Smooth muscle cell (in vitro differentiated cells): ENCODE data around the gene MARK3. TPM values are rescaled to one million over a fixed set of nuclear protein-coding genes. Genes with fewer than 3 reads are reported as not detected.

ENCODE experiments used
- DNase-seq: peaks from one replicate; lab custom pipeline; 2025; ENCODE audit not compliant: unreplicated experiment; lab: John Stamatoyannopoulos, UW
- H2AFZ ChIP-seq: fragments of 200-600 bp; sonication (generic); 2 replicates; pipeline ENCODE4 v1.6.0; 2016; ENCODE audit warnings: antibody characterized with exemption, low read depth, mild to moderate bottlenecking
- H3F3A ChIP-seq: fragments of 200-600 bp; sonication (generic); 2 replicates; pipeline ENCODE4 v1.6.0; 2017; ENCODE audit warnings: antibody characterized with exemption, low read depth
- H3K27ac ChIP-seq: fragments of 200-600 bp; sonication (generic); 2 replicates; pipeline ENCODE4 v1.5.1; 2016; ENCODE audit warnings: low read depth, mild to moderate bottlenecking
- H3K27me3 ChIP-seq: fragments of 200-600 bp; sonication (generic); 2 replicates; pipeline ENCODE4 v1.6.1; 2016; ENCODE audit warnings: low read depth, mild to moderate bottlenecking
- H3K36me3 ChIP-seq: fragments of 200-600 bp; sonication (generic); 2 replicates; pipeline ENCODE4 v1.5.1; 2016; ENCODE audit warnings: low read depth
- H3K4me1 ChIP-seq: fragments of 200-600 bp; sonication (generic); 2 replicates; pipeline ENCODE4 v1.5.1; 2016; ENCODE audit warnings: low read depth
- H3K4me2 ChIP-seq: fragments of 200-600 bp; sonication (generic); 2 replicates; pipeline ENCODE4 v1.6.0; 2016; ENCODE audit warnings: mild to moderate bottlenecking
- H3K4me3 ChIP-seq: fragments of 200-600 bp; sonication (generic); 2 replicates; pipeline ENCODE4 v1.5.1; 2016; ENCODE audit warnings: mild to moderate bottlenecking
- H3K79me2 ChIP-seq: fragments of 200-600 bp; sonication (generic); 2 replicates; pipeline ENCODE4 v1.6.0; 2016; ENCODE audit warnings: low read depth, mild to moderate bottlenecking
- H3K9ac ChIP-seq: fragments of 200-600 bp; sonication (generic); 2 replicates; pipeline ENCODE4 v1.6.0; 2016; ENCODE audit warnings: low read depth
- H3K9me3 ChIP-seq: fragments of 200-600 bp; sonication (generic); replicated peaks from 2 replicates; pipeline ENCODE4 v1.5.1; 2016; ENCODE audit warnings: low read depth
- H4K20me1 ChIP-seq: fragments of 200-600 bp; sonication (generic); 2 replicates; pipeline ENCODE4 v1.6.0; 2016; ENCODE audit warnings: low read depth
- WGBS: methylation state at CpG from one replicate; pipeline ENCODE4 v1.1.7; 2016; ENCODE audit warnings: low lambda C conversion rate; 5-methylcytosine and 5-hydroxymethylcytosine counted together
- polyA plus RNA-seq: library from polyadenylated mRNA; unstranded; fragments of >200 nt; fragmentation: Nextera tagmentation; extraction: Ambion mirVana; gene quantifications from 2 replicates; pipeline ENCODE4 v1.2.1, GENCODE V29; 2016
- total RNA-seq: library from RNA; depleted of rRNA; stranded (reverse); fragments of >200 nt; gene quantifications from 2 replicates; pipeline ENCODE4 v1.2.3, GENCODE V29; 2014
- TF ChIP-seq, protein P1 (sequence below): fragments of 200-600 bp; sonication (generic); IDR thresholded peaks from 2 replicates; pipeline ENCODE4 v1.5.1; 2017; ENCODE audit warnings: borderline replicate concordance, mild to moderate bottlenecking, antibody characterized with exemption; ENCODE audit not compliant: insufficient read depth, poor library complexity, severe bottlenecking

Gene MARK3
- total and polyA plus RNA-seq, 2 experiments from 2014 or later = 63.2 to 68.4 TPM

DNA sequence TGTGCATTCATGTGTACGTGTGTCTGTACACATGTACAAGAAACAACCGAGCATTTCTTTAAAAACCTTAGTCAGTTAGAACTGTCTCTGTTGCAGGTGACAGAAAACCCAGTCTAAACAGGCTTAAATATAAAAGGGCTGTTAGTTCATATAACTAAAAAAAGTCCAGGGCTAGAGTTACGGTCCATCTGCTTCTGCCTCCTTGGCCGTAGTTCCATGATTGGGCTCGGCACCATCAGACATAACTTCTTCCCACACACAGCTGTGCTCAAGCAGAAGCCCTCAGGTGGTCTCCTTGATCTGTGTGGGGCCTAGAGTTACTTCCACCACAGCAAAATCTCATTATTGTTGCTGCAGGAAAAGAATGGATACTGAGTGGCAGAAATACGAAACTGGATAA is 102.9 kb downstream of the MARK3 start:
- H3K27ac ChIP-seq = no peak overlapping the region
- H3K9me3 ChIP-seq = no peaks in the 10 kb centered on the region
- peaks cover 11% of the 10 kb centered on the region for H4K20me1 ChIP-seq
- H3K4me1 ChIP-seq = peaks cover 7% of the 10 kb centered on the region
- H3K4me2 ChIP-seq = no peak overlapping the region
- peaks cover 3% of the 10 kb centered on the region for H3F3A ChIP-seq
- DNase-seq = no peak
- no peaks in the 10 kb centered on the region for H3K36me3 ChIP-seq
- H2AFZ ChIP-seq = no peak overlapping the region
- WGBS = 92% methylated on average over 6 of the region's 6 CpGs
- no peaks in the 10 kb centered on the region for H3K27me3 ChIP-seq
- no peaks in the 10 kb centered on the region for H3K79me2 ChIP-seq
- no peak overlapping the region for H3K4me3 ChIP-seq
- no peak overlapping the region for H3K9ac ChIP-seq
- TF ChIP-seq, protein P1, sequence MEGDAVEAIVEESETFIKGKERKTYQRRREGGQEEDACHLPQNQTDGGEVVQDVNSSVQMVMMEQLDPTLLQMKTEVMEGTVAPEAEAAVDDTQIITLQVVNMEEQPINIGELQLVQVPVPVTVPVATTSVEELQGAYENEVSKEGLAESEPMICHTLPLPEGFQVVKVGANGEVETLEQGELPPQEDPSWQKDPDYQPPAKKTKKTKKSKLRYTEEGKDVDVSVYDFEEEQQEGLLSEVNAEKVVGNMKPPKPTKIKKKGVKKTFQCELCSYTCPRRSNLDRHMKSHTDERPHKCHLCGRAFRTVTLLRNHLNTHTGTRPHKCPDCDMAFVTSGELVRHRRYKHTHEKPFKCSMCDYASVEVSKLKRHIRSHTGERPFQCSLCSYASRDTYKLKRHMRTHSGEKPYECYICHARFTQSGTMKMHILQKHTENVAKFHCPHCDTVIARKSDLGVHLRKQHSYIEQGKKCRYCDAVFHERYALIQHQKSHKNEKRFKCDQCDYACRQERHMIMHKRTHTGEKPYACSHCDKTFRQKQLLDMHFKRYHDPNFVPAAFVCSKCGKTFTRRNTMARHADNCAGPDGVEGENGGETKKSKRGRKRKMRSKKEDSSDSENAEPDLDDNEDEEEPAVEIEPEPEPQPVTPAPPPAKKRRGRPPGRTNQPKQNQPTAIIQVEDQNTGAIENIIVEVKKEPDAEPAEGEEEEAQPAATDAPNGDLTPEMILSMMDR = no peak

DNA sequence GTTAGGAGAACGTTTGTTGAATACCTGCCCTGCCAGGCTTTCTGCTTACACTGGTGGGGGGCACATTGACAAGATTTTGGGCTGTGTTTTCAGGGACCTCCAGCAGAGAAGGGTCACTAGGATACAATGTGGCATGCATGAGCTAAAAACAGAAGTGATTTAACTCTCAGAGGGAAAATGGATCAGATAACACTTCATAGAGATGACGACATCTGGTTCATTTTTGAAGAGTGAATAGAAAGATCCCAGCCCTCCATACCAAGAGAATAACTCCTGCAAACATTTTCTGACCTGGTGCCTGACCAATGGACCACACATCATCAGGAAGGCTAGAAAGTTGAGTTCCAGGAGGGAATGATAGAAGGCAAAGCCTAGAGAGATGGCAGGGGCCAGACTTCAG is 103.7 kb downstream of the MARK3 start:
- H3K9ac ChIP-seq = no peak overlapping the region
- no peaks in the 10 kb centered on the region for H3K9me3 ChIP-seq
- H4K20me1 ChIP-seq = peaks cover 6% of the 10 kb centered on the region
- H3K79me2 ChIP-seq = no peaks in the 10 kb centered on the region
- H3K27me3 ChIP-seq = no peaks in the 10 kb centered on the region
- 87% methylated on average over 2 of the region's 2 CpGs for WGBS
- H3K27ac ChIP-seq = no peak overlapping the region
- H3K36me3 ChIP-seq = no peaks in the 10 kb centered on the region
- H3K4me3 ChIP-seq = no peak overlapping the region
- no peak for DNase-seq
- H3F3A ChIP-seq = peaks cover 3% of the 10 kb centered on the region
- peaks cover 7% of the 10 kb centered on the region for H3K4me1 ChIP-seq
- no peak overlapping the region for H3K4me2 ChIP-seq
- TF ChIP-seq, protein P1 = no peak
- H2AFZ ChIP-seq = no peak overlapping the region

DNA sequence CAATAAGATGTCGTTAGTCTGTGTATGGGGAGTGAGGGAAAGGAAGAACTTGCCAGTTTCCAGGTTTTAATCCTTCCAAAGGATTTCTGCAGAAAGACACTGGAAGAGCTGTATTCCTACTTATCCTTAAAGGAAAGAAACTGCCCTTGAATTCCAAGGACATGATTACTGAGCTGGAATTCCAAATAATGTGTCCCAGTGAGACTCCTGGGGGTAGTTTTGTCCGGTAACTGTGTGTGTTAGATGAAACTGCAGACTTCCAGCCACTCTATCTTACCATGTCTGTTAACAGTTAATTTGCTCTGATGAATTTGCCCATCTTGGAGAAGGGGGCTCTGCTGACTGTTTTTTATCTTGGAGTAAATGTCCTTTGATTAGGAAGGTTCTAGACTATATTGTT is 104.4 kb downstream of the MARK3 start:
- 94% methylated on average over 2 of the region's 2 CpGs for WGBS
- peaks cover 7% of the 10 kb centered on the region for H3K4me1 ChIP-seq
- TF ChIP-seq, protein P1 = no peak
- H3K9me3 ChIP-seq = no peaks in the 10 kb centered on the region
- no peaks in the 10 kb centered on the region for H3K79me2 ChIP-seq
- no peak for DNase-seq
- no peaks in the 10 kb centered on the region for H3K36me3 ChIP-seq
- peaks cover 3% of the 10 kb centered on the region for H3F3A ChIP-seq
- H3K27ac ChIP-seq = no peak overlapping the region
- H2AFZ ChIP-seq = no peak overlapping the region
- H3K4me2 ChIP-seq = no peak overlapping the region
- no peak overlapping the region for H3K9ac ChIP-seq
- H3K4me3 ChIP-seq = no peak overlapping the region
- no peaks in the 10 kb centered on the region for H3K27me3 ChIP-seq
- peaks cover 5% of the 10 kb centered on the region for H4K20me1 ChIP-seq

DNA sequence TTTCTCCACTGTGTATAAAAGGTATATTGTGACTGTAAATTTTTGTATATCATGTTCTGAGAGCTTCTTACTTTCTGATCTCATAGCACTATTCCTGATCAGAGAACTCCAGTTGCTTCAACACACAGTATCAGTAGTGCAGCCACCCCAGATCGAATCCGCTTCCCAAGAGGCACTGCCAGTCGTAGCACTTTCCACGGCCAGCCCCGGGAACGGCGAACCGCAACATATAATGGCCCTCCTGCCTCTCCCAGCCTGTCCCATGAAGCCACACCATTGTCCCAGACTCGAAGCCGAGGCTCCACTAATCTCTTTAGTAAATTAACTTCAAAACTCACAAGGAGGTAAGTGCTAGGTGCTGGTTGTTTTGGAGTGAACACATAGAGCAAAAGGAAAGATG is 106.5 kb downstream of the MARK3 start:
- TF ChIP-seq, protein P1 = no peak
- WGBS = 93% methylated on average over 10 of the region's 10 CpGs
- DNase-seq = no peak
- Histone ChIP-seq H3K4me3 (no peak overlapping the region), H3K79me2 (no peaks in the 10 kb centered on the region), H3F3A (no peaks in the 10 kb centered on the region), H3K27me3 (no peaks in the 10 kb centered on the region), H4K20me1 (peaks cover 17% of the 10 kb centered on the region), H2AFZ (no peak overlapping the region), H3K9ac (no peak overlapping the region), H3K9me3 (no peaks in the 10 kb centered on the region), H3K36me3 (no peaks in the 10 kb centered on the region), H3K27ac (no peak overlapping the region), H3K4me1 (peaks cover 7% of the 10 kb centered on the region), H3K4me2 (no peak overlapping the region)
